GM19043 (cell line): ENCODE data around the gene ANKH.

Experiments used
- ATAC-seq: cut with Tn5 transposase; IDR thresholded peaks from one replicate; pipeline ENCODE4 v1.9.1; 2021; ENCODE audit warnings: low read depth; ENCODE audit not compliant: unreplicated experiment

Gene ANKH

GRCh38 chr5:14723701-14724132, 147.9 kb downstream of the ANKH start:
- ATAC-seq: no peak

DNA sequence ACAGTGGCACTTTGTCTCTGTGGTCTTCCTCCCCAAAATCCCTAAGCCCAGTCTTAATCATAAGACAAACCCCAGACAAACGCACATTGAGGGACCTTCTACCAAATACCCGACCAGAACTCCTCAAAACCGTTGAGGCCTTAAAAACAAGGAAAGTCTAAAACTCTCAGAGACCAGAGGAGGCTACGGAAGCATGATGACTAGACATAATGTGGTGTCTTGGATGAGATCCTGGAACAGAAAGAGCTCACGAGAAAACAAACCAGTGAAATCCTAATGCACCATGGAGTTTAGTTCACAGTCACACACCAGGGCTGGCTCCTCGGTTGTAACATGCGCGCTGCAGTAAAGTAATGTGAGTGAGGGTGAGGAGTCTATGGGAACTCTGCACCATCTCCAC, 148.7 kb downstream of the ANKH start:
- ATAC-seq: no peak

- no peak for ATAC-seq
Measured at GRCh38 chr5:14721990-14722656, 149.5 kb downstream of the ANKH start.

- ATAC-seq: no peak
Measured at GRCh38 chr5:14720236-14720923, 151.2 kb downstream of the ANKH start.

- ATAC-seq: no peak
Measured at GRCh38 chr5:14718778-14719177, 152.8 kb downstream of the ANKH start.

DNA sequence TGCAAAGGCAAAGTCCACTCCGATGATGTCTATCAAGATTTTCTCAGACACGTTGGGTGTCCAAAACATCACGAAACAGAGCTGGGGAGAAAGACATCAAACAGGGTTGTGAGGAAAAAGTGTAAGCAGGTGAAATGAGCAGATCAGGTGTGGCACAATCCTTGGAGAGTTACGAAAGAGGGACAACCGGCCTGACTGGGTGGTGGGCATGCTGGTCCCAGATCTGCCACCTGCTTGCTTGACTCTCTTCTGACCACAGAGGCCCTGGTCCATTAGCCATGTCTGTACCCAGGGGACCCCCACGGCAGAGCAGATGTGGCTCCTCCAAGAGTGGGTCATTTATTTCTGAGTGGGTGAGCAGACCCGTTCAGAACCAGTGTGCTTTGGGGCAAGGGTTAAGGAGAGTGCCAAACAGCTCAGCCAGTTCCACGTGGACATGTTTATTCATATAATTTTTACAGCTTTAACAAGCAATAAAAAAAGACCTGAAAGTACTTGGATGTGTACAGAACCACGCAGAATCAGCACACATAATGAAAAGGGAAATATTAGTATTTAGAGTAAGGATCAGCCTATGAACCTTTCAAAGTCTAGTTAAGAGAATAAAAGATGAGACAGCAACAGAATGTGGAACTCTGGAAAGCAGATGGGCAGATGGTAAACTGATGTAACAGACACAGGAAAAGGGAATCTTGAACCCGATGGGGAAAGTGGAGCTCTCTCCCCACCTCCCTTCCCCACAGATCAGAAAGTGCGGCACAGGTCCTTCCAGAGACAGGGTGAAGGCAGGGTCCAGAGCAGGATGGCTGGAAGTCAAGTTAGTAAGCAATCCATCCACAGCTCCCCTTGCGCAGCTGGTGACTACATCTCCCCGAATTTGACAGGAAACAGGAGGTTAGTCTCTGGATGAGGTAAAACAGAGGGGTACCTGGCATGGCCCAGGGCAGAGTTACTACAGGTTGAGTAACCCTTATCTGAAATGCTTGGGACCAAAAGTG, 154.5 kb downstream of the ANKH start:
- ATAC-seq: no peak

DNA sequence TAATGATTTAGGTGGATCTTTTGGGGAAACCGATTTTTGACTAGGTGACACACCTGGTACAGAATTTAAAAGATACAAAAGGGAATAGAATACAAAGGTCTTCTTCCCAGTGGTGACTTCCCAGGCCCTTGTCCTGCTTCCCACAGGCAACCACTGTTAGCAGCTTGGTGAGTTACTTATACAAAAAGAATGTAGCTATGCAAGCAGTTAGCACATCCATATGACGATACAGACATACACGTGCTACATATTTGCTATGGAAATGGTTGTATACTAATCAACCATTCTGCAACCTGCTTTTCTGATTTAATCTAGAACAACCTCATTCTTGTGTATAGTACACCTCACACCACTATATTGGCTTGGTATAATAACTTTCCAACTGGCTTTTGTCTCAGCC, 156.1 kb downstream of the ANKH start:
- no peak for ATAC-seq

GRCh38 chr5:14714706-14715105, 156.9 kb downstream of the ANKH start:
- no peak for ATAC-seq

GRCh38 chr5:14713476-14714390, 157.8 kb downstream of the ANKH start:
- no peak for ATAC-seq

GRCh38 chr5:14712666-14713065, 158.9 kb downstream of the ANKH start:
- no peak for ATAC-seq

- ATAC-seq: no peak
Measured at GRCh38 chr5:14712131-14712530, 159.4 kb downstream of the ANKH start.

DNA sequence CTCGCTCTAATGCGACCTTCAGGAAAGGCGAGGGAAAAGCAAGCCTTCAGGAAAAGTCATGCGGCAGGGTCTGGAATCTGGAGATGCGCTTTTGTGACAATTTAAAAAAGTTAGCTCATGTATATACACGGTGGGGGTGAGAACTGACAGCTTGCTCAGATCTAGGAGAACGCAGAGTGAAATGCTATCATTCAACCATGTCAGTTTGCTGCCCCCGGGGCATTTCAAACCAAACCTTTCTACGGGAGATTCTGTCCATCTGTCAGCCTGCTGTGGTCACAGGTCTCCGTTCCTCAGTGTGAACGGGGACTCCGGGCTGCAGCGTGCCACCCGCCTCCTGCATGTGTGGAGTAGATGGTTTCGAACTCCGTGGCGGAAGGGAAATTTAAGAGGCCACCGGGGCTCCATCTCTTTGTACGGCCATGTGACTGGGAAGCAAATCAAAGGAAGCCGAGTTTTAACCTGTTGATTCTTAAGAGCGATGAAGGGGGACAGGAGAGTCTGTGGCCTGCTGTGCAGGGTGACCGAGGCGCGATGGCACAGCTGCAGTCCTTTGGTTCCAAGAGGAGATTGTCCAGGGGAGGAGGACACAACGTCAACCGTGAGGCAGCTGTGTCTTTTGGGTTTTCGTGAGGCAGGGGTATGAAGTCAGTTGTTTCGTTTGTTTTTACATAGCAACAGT, 161.1 kb downstream of the ANKH start:
- ATAC-seq: no peak

DNA sequence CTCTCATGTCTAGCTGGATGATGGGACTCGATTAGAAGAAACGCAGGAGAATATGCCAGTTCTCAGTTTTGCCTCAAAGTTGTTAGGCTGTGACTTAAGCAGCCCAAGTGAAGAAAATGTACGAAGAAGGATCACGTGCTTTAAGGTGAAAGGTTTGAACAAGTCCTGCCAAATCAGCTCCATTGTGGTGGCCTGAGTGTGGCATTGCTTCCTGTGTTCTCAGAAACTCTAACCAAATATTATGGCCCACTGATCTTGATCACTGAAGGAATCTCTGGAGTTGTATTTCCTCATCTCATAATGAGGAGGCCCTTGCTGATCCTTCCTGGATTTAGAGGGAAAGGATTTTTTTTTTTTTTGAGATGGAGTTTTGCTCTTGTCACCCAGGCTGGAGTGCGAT, 163.0 kb downstream of the ANKH start:
- no peak for ATAC-seq

- ATAC-seq: no peak
Measured at GRCh38 chr5:14707811-14708390, 163.7 kb downstream of the ANKH start.

- ATAC-seq: no peak
Measured at GRCh38 chr5:14706615-14707021, 165.0 kb downstream of the ANKH start.

GRCh38 chr5:14705556-14705955, 166.0 kb downstream of the ANKH start:
- ATAC-seq: no peak

GRCh38 chr5:14702238-14702839, 169.2 kb downstream of the ANKH start:
- ATAC-seq: no peak

GRCh38 chr5:14701556-14701955, 170.0 kb downstream of the ANKH start:
- ATAC-seq: no peak
